Right atrium auricular region (tissue), 2 donors: Measurements from ENCODE around the gene ZNF668. TPM values are rescaled to one million over a fixed set of nuclear protein-coding genes. Genes with fewer than 3 reads are reported as not detected.

Experiments
- DNase-seq: peaks from one replicate; pipeline ENCODE4 v3.0.0-alpha.2; 2019; ENCODE audit warnings: low spot score
- H3K27ac ChIP-seq, 2 donors: fragments of 200-600 bp; sonication (generic); 1 replicate in 1 of 2; 2 replicates in 1 of 2; pipeline ENCODE4 v1.5.1; 2016 to 2019
- H3K27me3 ChIP-seq, 2 donors: fragments of 200-600 bp; sonication (generic); one replicate each; pipeline versions ENCODE4 v1.5.1 to v1.6.0; 2017 to 2019
- H3K36me3 ChIP-seq: fragments of 200-600 bp; sonication (generic); one replicate; pipeline ENCODE4 v1.5.1; 2016
- H3K4me1 ChIP-seq, 2 donors: fragments of 200-600 bp; sonication (generic); one replicate each; pipeline versions ENCODE4 v1.5.1 to v1.6.0; 2017 to 2019
- H3K4me3 ChIP-seq, 2 donors: fragments of 200-600 bp; sonication (generic); 1 replicate in 1 of 2; 2 replicates in 1 of 2; pipeline ENCODE4 v1.5.1; 2017 to 2019; ENCODE audit warnings: mild to moderate bottlenecking in 1 of 2, moderate library complexity in 1 of 2
- H3K9me3 ChIP-seq, 2 donors: fragments of 200-600 bp; sonication (generic); one replicate each; pipeline ENCODE4 v1.5.1; 2019
- CTCF ChIP-seq, 2 donors: fragments of 200-600 bp; sonication (generic); IDR thresholded peaks; one replicate each; pipeline ENCODE4 v1.5.1; 2019; ENCODE audit warnings: antibody characterized with exemption in 2 of 2
- total RNA-seq, 2 donors: library from RNA; depleted of rRNA; stranded (reverse); fragments of >200 nt; gene quantifications; one replicate each; pipeline ENCODE4 v1.1.0, GENCODE V29; 2016

The ZNF668 gene
- total RNA-seq, 2 donors from 2014 or later = 7.4 to 9.2 TPM

GRCh38 chr16:31099860-31100638 lies 26.0 kb upstream of the ZNF668 start:
- Histone ChIP-seq H3K27ac (no peak overlapping the region), H3K36me3 (no peaks in the 10 kb centered on the region), H3K4me1 (peaks cover 0 to 7% of the 10 kb centered on the region in 2 donors), H3K27me3 (no peaks in the 10 kb centered on the region), H3K9me3 (no peaks in the 10 kb centered on the region), H3K4me3 (no peak overlapping the region)
- DNase-seq = no peak
- TF ChIP-seq CTCF (IDR thresholded peaks at IDR 0.05) = no peak

- Histone ChIP-seq H3K36me3 (peaks cover 12% of the 10 kb centered on the region), H3K27ac (peak within 1 kb of the TSS; percentile 85 to 86), H3K27me3 (no peaks in the 10 kb centered on the region), H3K9me3 (no peaks in the 10 kb centered on the region), H3K4me1 (peaks cover 0 to 26% of the 10 kb centered on the region in 2 donors), H3K4me3 (peak within 1 kb of the TSS; percentile 63 to 88)
- DNase-seq = peak; percentile 98
- TF ChIP-seq CTCF (IDR thresholded peaks at IDR 0.05) = no peak
Measured at GRCh38 chr16:31094424-31095120, 20.5 kb upstream of the ZNF668 start, which contains the start of gene VKORC1. VKORC1 (minus strand) TSS chr16:31094797; CDS start chr16:31094729, 68 bp downstream.

GRCh38 chr16:31094088-31094423 lies 20.0 kb upstream of the ZNF668 start:
- peaks cover 15% of the 10 kb centered on the region for H3K36me3 ChIP-seq
- peak overlapping the region; percentile 85 to 86 for H3K27ac ChIP-seq
- H3K4me1 ChIP-seq = peaks cover 0 to 26% of the 10 kb centered on the region in 2 donors
- no peak for TF ChIP-seq CTCF (IDR thresholded peaks at IDR 0.05)
- no peaks in the 10 kb centered on the region for H3K9me3 ChIP-seq
- H3K4me3 ChIP-seq = peak overlapping the region; percentile 63 to 88
- H3K27me3 ChIP-seq = no peaks in the 10 kb centered on the region
- no peak for DNase-seq

GRCh38 chr16:31093132-31093703 lies 19.2 kb upstream of the ZNF668 start:
- H3K9me3 ChIP-seq = no peaks in the 10 kb centered on the region
- H3K27me3 ChIP-seq = no peaks in the 10 kb centered on the region
- no peak for TF ChIP-seq CTCF (IDR thresholded peaks at IDR 0.05)
- H3K36me3 ChIP-seq = peaks cover 15% of the 10 kb centered on the region
- peak overlapping the region; percentile 63 to 88 for H3K4me3 ChIP-seq
- no peak for DNase-seq
- peak overlapping the region in 1 of 2 donors; percentile 86 for H3K27ac ChIP-seq
- peaks cover 0 to 26% of the 10 kb centered on the region in 2 donors for H3K4me1 ChIP-seq

GRCh38 chr16:31092330-31092729 lies 18.3 kb upstream of the ZNF668 start:
- Histone ChIP-seq H3K36me3 (peaks cover 15% of the 10 kb centered on the region), H3K27ac (no peak overlapping the region)
- TF ChIP-seq CTCF (IDR thresholded peaks at IDR 0.05) = no peak

More at GRCh38 chr16:31092330-31092729, 18.3 kb upstream of the ZNF668 start:
- Histone ChIP-seq H3K4me3 (no peak overlapping the region), H3K4me1 (peaks cover 0 to 26% of the 10 kb centered on the region in 2 donors), H3K9me3 (no peaks in the 10 kb centered on the region), H3K27me3 (no peaks in the 10 kb centered on the region)
- no peak for DNase-seq
